GM12878 (cell line): ENCODE data around the gene SLC4A3. TPM values are rescaled to one million over a fixed set of nuclear protein-coding genes. Genes with fewer than 3 reads are reported as not detected.

Experiments used
- ATAC-seq: fragments of 200-7000 bp; cut with Tn5 transposase; 3 replicates; pipeline ENCODE4 v1.9.1; 2020; ENCODE audit warnings: mild to moderate bottlenecking, moderate library complexity
- BruUV-seq: library from RNA; stranded (reverse); fragments of 400-500 nt; replicated peaks from 2 replicates; lab custom pipeline; 2021; lab: Mats Ljungman, UMichigan
- CTCF ChIA-PET: fragments of 300-600 bp; sonication (Branson Sonifier 250); formaldehyde crosslinking; extraction: SDS; loops from one replicate; lab custom pipeline; 2021; ENCODE audit warnings: inconsistent platforms; lab: Yijun Ruan, JAX
- POLR2A ChIA-PET: fragments of 350-600 bp; formaldehyde crosslinking; extraction: SDS; loops from one replicate; lab custom pipeline; 2021; ENCODE audit warnings: inconsistent platforms; lab: Charles Lee
- RAD21 ChIA-PET: fragments of 300-600 bp; sonication (Branson Sonifier 250); formaldehyde crosslinking; loops from one replicate; lab custom pipeline; 2023; ENCODE audit warnings: antibody characterized with exemption; ENCODE audit not compliant: unreplicated experiment; lab: Charles Lee
- SMC1A ChIA-PET: fragments of 300-600 bp; sonication (Branson Sonifier 250); formaldehyde crosslinking; loops from one replicate; lab custom pipeline; 2023; ENCODE audit not compliant: unreplicated experiment, uncharacterized antibody; lab: Charles Lee
- DNase-seq: peaks from one replicate; pipeline ENCODE4 v3.0.0-alpha.2; 2011; ENCODE audit warnings: low read depth, low spot score
- FAIRE-seq: peaks from 3 replicates; lab custom pipeline; 2011; peaks lifted over from hg19 to GRCh38; lab: Jason Lieb, UNC
- H2AFZ ChIP-seq: 2 replicates; pipeline ENCODE4 v1.6.0; 2011; ENCODE audit warnings: low read depth, low read length, control low read depth; ENCODE audit not compliant: control insufficient read depth
- H3K27ac ChIP-seq: 2 replicates; pipeline ENCODE4 v1.5.1; 2011; ENCODE audit warnings: control low read depth; ENCODE audit not compliant: control insufficient read depth, insufficient read depth
- H3K27me3 ChIP-seq, 2 experiments: replicated peaks in 1 of 2; 2 replicates each; pipeline versions ENCODE4 v1.6.0 to v1.6.1; 2011; ENCODE audit warnings: low read length in 1 of 2; ENCODE audit not compliant: control insufficient read depth in 2 of 2, insufficient read depth in 2 of 2
- H3K36me3 ChIP-seq, 2 experiments: 2 replicates each; pipeline ENCODE4 v1.5.1; 2011; ENCODE audit warnings: low read length in 1 of 2; ENCODE audit not compliant: control insufficient read depth in 2 of 2, insufficient read depth in 2 of 2
- H3K4me1 ChIP-seq: 2 replicates; pipeline ENCODE4 v1.6.1; 2011; ENCODE audit warnings: mild to moderate bottlenecking, low read length, moderate library complexity, mixed read lengths; ENCODE audit not compliant: control insufficient read depth, insufficient read depth
- H3K4me2 ChIP-seq: 2 replicates; pipeline ENCODE4 v1.6.0; 2011; ENCODE audit warnings: control low read depth; ENCODE audit not compliant: control insufficient read depth, insufficient read depth
- H3K4me3 ChIP-seq: fragments of 200-600 bp; sonication (generic); 2 replicates; pipeline ENCODE4 v1.5.1; 2016
- H3K79me2 ChIP-seq: 2 replicates; pipeline ENCODE4 v1.6.0; 2011; ENCODE audit warnings: low read length; ENCODE audit not compliant: control insufficient read depth, insufficient read depth
- H3K9ac ChIP-seq: 2 replicates; pipeline ENCODE4 v1.8.0; 2011; ENCODE audit warnings: low read length, control low read depth, mixed read lengths; ENCODE audit not compliant: control insufficient read depth, insufficient read depth
- H3K9me3 ChIP-seq: replicated peaks from 3 replicates; pipeline ENCODE4 v1.5.1; 2011; ENCODE audit warnings: mild to moderate bottlenecking, low read length; ENCODE audit not compliant: control insufficient read depth, insufficient read depth
- H4K20me1 ChIP-seq: 2 replicates; pipeline ENCODE4 v1.6.0; 2011; ENCODE audit not compliant: control insufficient read depth, insufficient read depth
- CEBPB ChIP-seq, 2 experiments: fragments of 150-350 bp in 1 of 2; IDR thresholded peaks; 2 replicates each; pipeline ENCODE4 v1.6.1; 2012 to 2014; ENCODE audit warnings: low read depth in 2 of 2, low read length in 2 of 2, borderline replicate concordance in 1 of 2, inconsistent platforms in 1 of 2
- FOS ChIP-seq: IDR thresholded peaks from 3 replicates; pipeline ENCODE4 v1.6.1; 2011; ENCODE audit warnings: borderline replicate concordance; ENCODE audit not compliant: insufficient read length; ENCODE audit errors: extremely low read depth
- GATAD2B ChIP-seq: fragments of 450-650 bp; conservative IDR thresholded peaks from 2 replicates; pipeline ENCODE4 v1.6.1; 2017; ENCODE audit warnings: low read depth, mild to moderate bottlenecking, moderate library complexity
- IKZF1 ChIP-seq: fragments of 450-650 bp; conservative IDR thresholded peaks from 2 replicates; pipeline ENCODE4 v1.6.1; 2017; ENCODE audit warnings: antibody characterized with exemption, mild to moderate bottlenecking
- LARP7 ChIP-seq: fragments of 450-650 bp; IDR thresholded peaks from 2 replicates; pipeline ENCODE4 v1.6.1; 2017; ENCODE audit warnings: mild to moderate bottlenecking
- MEF2A ChIP-seq: IDR thresholded peaks from 2 replicates; pipeline ENCODE4 v1.6.1; 2011; ENCODE audit warnings: low read depth, mild to moderate bottlenecking, low read length, moderate library complexity; ENCODE audit not compliant: insufficient read depth
- NFYB ChIP-seq: IDR thresholded peaks from 2 replicates; pipeline ENCODE4 v1.6.1; 2011; ENCODE audit warnings: low read depth, mild to moderate bottlenecking, low read length, improper control_type of control experiment, moderate library complexity; ENCODE audit not compliant: insufficient read depth
- NR2C1 ChIP-seq: fragments of 450-650 bp; IDR thresholded peaks from 2 replicates; pipeline ENCODE4 v1.6.1; 2017; ENCODE audit warnings: antibody characterized with exemption, mild to moderate bottlenecking, moderate library complexity
- NR2F1 ChIP-seq: fragments of 450-650 bp; conservative IDR thresholded peaks from 2 replicates; pipeline ENCODE4 v1.6.1; 2017; ENCODE audit warnings: mild to moderate bottlenecking
- POU2F2 ChIP-seq: IDR thresholded peaks from 3 replicates; pipeline ENCODE4 v1.6.1; 2011; ENCODE audit warnings: low read depth, mild to moderate bottlenecking, low read length, borderline replicate concordance
- SMAD5 ChIP-seq: IDR thresholded peaks from 2 replicates; pipeline ENCODE4 v1.6.1; 2016; ENCODE audit warnings: antibody characterized with exemption, low read depth
- ZZZ3 ChIP-seq: IDR thresholded peaks from 2 replicates; pipeline ENCODE4 v1.6.1; 2011; ENCODE audit warnings: low read depth; ENCODE audit not compliant: control insufficient read depth, insufficient read length
- WGBS: methylation state at CpG from one replicate; pipeline ENCODE4 v1.1.6; 2016; ENCODE audit warnings: low lambda C conversion rate; ENCODE audit not compliant: insufficient replicate concordance, insufficient coverage; ENCODE audit errors: missing lambda C conversion rate; 5-methylcytosine and 5-hydroxymethylcytosine counted together
- in situ Hi-C: fragments of 300-500 bp; cut with MboI; formaldehyde crosslinking; loops from 9 replicates; pipeline ENCODE4 v1.14.3; 2018; ENCODE audit warnings: mixed read lengths
- intact Hi-C: fragments of 100-400 bp; cut with micrococcal nuclease; formaldehyde crosslinking; loops from one replicate; pipeline ENCODE4 v1.14.2; 2022; ENCODE audit not compliant: unreplicated experiment
- polyA plus RNA-seq, 11 experiments: library from polyadenylated mRNA; depleted of rRNA in 4 of 11; unstranded in 6 of 11; stranded (reverse) in 5 of 11; fragments of >200 nt; fragmentation: Nextera tagmentation in 4 of 11; fragmentation: Illumina TruSeq in 1 of 11; extraction: Ambion mirVana in 4 of 11; extraction: Trizol in 1 of 11; gene quantifications; 1 replicate in 1 of 11; 2 replicates in 10 of 11; pipeline versions ENCODE4 v1.2.1 to v1.2.3, GENCODE V29; 2011 to 2016; ENCODE audit warnings: inconsistent platforms in 2 of 11, missing spikeins in 2 of 11, low read depth in 1 of 11
- total RNA-seq, 4 experiments: library from RNA; depleted of rRNA in 3 of 4; stranded (reverse); fragments of >200 nt in 3 of 4; fragmentation: Illumina TruSeq in 1 of 4; extraction: Trizol in 1 of 4; gene quantifications; 2 replicates each; pipeline versions ENCODE4 v1.2.1 to v1.2.3, GENCODE V29; 2013 to 2021

SLC4A3 gene
- total and polyA plus RNA-seq, 10 of the 15 experiments (the other 5 are each of a cell fraction or from before 2014, with no cell fraction given) = 0.05 to 0.08 TPM; not detected in 8

- in situ Hi-C loops = no loop called here
- DNase-seq (no peak), ATAC-seq (no peak), FAIRE-seq (no peak)
- intact Hi-C loops = loop anchor here (1.0 kb wide), 2 partner anchors 48 to 100 kb away; no protein-coding TSS in a partner anchor
- H4K20me1 ChIP-seq = no peaks in the 10 kb centered on the region
- no peak overlapping the region for H3K9ac ChIP-seq
- H3K36me3 ChIP-seq = no peaks in the 10 kb centered on the region
- H3K79me2 ChIP-seq = no peaks in the 10 kb centered on the region
- H3K4me3 ChIP-seq = no peak overlapping the region
- no peaks in the 10 kb centered on the region for H3K9me3 ChIP-seq
- ChIA-PET SMC1A (interaction anchor here (0.8 to 3.0 kb wide), 8 partner anchors 10 to 100 kb away, joined by 3 to 17 read pairs (median 4); partner anchors contain the start of genes CHPF and STK11IP), CTCF (interaction anchor here (0.6 to 6.0 kb wide), 11 partner anchors 9 to 273 kb away, joined by 3 to 68 read pairs (median 13); partner anchors contain the start of genes CHPF, STK11IP and TMEM198)
- H2AFZ ChIP-seq = no peak overlapping the region
- H3K27ac ChIP-seq = no peak overlapping the region
- TF ChIP-seq ZZZ3 (no peak), FOS (no peak), CEBPB (IDR thresholded peaks at IDR 0.05; ENCODE audit: borderline replicate concordance in 1 of 2, low read depth in 2 of 2, low read length in 2 of 2) (no peak), LARP7 (no peak), SMAD5 (no peak), NR2F1 (no peak), POU2F2 (no peak), MEF2A (no peak), NFYB (no peak), NR2C1 (no peak), GATAD2B (no peak), IKZF1 (no peak)
- TF ChIP-seq, all 136 proteins: peak for 0
- WGBS = 54% methylated on average over 7 of the region's 7 CpGs
- H3K4me1 ChIP-seq = peaks cover 13% of the 10 kb centered on the region
- BruUV-seq = no TSS peak
- H3K27me3 ChIP-seq = no peaks in the 10 kb centered on the region
- RAD21 ChIA-PET = interaction anchor here (1.0 to 2.5 kb wide), 4 partner anchors 44 to 112 kb away, joined by 3 to 25 read pairs (median 8); partner anchors contain the start of genes STK11IP and TMEM198
- POLR2A ChIA-PET = no interaction called here
- H3K4me2 ChIP-seq = no peak overlapping the region
Observed at GRCh38 chr2:219641390-219642068, 14.1 kb downstream of the SLC4A3 start.
